LHCN-M2 (cell line): Measurements from ENCODE around the gene MTG2. TPM values are rescaled to one million over a fixed set of nuclear protein-coding genes. Genes with fewer than 3 reads are reported as not detected.
"Not testable (repeated sequence)": the region's sequence is repeated elsewhere in the genome, so short reads cannot be mapped to it uniquely, and the experiment has no call there.

Source experiments
- DNase-seq: peaks from one replicate; pipeline ENCODE4 v3.0.0-alpha.2; 2012; ENCODE audit warnings: low read depth
- total RNA-seq: library from RNA; depleted of rRNA; stranded (reverse); fragments of >200 nt; gene quantifications from 2 replicates; pipeline ENCODE4 v1.2.3, GENCODE V29; 2014

MTG2 gene
- total RNA-seq, 1 experiment from 2014 or later: 27.7 TPM

DNA sequence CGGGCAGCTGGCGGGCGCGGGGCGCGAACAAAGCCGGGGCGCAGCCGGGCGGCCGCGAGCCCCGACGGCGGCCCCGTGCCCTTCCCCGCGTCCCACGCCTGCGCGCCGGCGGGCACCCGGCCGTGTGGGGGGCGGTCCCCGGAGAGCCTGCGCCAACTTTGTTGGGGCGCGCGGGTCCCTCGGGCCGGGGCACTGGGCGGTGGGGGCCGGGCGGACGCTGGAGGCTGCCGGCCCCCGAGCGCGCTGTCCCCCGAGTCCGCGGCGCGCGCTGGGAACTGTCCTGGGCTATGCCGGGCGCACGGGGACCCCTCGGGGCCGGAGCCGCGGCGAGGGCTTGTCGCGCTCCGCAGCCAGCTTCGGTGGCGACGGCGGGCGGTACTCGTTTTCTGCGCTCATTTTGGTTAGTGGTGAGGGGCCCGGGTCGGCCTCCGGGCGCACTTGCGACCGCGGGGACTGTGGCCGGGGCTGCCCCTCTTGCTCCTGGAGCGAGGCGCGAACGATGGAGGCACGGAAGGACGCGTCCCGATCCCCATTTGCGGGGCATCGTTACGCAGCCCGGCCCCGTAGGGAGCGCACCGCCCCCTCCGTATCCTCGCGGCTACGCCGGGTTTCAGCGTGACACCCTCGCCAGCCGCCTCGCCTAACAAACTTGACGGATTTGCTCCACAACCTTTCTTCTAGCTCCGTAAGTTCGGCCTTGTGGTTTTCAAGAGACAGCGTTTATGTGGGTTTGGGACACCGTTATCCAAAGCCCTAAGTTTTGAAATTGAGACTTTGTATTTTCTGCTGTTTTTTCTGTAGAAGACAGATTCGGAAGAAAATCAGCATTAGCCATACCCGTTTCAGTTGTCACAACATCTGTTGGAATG lies 38.6 kb upstream of the MTG2 start:
- DNase-seq: peak; percentile 51

DNA sequence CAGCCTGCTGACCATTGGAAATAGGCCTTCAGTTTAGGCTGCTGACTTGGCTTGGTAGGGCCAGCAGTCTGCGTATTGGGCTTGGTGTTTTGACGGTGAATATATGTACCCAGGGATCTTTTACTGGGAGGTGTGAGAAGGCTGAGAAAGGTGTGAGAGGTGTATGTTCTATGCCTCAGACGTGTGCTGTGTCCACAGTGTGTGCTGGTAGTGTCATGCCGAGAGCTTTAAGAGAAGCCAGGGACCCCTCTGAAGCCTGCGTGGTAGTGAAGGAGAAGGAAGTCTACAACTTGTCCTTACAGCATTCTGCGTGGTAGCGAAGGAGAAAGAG lies 37.2 kb upstream of the MTG2 start:
- no peak for DNase-seq

DNA sequence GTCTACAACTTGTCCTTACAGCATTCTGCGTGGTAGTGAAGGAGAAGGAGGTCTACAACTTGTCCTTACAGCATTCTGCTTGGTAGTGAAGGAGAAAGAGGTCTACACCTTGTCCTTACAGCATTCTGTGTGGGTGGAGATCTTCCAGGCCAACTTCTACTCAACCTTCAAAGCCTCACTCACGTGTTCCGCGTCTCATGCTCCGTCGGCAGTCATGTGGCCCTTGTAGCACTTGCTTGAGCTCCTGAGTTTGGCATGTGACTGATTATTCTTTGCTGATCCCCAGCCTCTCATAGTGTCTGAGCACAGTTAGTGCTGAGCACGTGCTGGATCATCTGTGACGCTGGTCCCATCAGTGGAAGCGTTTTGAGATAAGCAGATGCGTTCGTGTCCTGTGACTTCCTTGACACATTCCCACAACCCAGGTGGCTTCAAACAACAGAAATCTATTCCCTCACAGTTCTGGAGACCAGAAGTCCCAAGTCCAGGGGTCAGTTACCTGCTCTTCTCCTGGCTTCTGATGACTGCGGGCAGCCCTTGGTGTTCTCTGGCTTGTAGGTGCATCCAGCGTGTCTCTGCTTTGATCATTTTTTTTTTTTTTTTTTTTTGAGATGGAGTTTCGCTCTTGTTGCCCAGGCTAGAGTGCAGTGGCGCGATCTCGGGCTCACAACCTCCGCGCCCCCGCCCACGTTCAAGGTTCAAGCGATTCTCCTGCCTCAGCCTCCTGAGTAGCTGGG lies 36.6 kb upstream of the MTG2 start:
- no peak for DNase-seq

DNA sequence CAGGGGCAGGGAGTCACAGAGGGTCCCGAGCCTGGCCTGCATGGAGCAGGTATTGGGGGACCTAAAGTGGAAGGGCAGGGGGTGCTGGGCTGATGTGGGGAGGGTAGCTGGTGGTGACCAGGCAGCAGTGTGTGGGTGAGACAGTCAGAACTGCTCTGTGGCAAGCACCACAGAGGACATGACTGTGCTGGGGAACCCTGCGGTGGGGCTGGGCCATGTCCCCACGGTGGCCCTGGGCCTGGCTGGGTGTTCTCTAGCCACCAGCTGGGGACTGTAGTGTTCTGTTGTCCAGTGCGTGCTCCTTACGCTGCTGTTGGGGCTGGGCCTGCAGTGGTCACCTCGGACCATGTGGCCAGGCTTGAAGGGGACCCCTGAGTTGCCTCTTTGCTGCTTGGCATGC lies 35.7 kb upstream of the MTG2 start:
- DNase-seq: no peak

DNA sequence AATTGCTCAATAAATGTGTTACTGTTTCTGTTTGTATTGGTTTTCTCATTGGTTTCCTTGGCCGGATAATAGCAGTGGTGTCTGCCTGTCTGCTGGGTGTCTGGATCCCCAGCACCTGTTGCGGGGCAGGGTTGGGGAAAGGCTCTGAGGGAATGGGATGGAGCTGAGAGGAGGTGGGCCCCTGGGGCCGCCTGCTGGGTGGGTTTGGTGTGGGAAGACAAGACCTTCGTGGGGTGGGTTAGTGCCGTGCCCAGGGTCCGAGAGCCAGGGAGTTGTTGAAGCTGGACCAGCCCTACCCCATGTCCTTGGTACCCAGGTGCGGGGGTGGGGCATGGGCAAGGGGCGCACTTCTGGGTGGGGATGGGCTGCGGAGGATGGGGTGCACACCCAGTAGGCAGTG lies 35.3 kb upstream of the MTG2 start:
- no peak for DNase-seq

DNA sequence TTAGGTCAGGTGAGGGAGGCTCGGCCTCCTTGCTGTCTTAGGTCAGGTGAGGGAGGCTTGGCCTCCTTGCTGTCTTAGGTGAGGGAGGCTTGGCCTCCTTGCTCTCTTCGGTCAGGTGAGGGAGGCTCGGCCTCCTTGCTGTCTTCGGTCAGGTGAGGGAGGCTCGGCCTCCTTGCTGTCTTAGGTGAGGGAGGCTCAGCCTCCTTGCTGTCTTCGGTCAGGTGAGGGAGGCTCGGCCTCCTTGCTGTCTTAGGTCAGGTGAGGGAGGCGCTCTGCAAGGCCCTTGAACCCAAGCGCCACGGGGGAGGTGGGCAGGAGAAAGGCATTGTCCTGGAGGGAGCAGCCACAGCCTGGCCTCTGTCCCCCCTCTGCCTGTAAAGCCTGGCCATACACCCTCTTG lies 34.4 kb upstream of the MTG2 start:
- not testable (repeated sequence) for DNase-seq

DNA sequence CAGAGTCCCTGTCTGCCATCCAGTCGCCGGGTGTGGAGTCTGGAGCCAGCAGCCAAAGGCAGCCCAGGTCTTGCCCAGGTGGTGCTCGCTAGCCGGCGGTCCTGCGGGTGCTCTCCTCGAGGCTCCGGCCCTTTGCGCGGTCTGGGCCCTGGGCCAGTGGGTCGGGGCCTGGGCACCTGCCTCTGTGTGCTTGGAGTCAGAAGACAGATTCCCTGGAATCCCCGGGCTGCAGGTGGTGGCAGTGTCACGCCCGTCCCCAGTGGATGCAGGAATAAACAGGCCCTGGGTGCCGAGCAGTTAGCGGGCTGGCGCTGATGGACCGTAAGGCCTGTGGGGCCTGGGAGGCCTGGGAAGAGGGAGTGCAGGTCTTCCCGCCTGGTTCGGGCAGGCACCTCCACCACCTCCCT lies 33.9 kb upstream of the MTG2 start:
- no peak for DNase-seq

DNA sequence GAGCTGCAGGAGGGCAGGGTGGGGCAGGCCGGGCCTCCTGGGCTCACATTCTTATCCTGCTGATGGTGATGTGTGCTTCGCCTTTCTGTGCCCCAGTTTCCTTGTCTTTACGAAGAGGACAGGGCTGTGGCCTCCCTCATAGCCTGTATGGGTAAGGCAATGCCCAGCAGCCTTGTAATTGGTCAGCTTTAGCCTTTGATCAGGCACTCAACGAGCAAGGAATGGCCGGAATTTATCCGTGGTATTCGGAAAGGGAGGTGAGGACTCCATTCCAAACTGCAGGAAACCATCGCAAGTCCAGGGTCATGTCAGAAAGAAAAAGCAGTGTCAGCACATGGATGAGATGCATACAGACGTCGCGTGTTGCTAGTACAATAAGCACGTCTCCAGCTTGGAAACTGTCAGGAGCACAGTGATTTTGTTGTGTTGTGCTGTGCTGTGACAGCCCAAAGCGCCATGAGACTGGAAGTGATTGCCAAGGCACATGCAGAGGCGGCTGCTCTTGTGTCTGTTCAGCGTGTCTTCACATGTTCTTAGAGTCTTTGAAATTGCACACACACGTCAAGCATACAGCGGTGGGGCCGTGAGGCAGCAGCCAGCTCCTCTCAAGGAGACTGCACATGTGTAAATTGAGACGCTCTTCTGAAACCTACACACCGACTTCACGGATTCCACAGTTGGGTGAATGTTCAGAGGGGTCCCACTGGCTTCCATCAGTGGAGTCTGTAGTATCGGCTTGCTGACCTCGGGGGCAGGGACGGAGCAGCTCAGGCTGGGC lies 33.1 kb upstream of the MTG2 start:
- no peak for DNase-seq

DNA sequence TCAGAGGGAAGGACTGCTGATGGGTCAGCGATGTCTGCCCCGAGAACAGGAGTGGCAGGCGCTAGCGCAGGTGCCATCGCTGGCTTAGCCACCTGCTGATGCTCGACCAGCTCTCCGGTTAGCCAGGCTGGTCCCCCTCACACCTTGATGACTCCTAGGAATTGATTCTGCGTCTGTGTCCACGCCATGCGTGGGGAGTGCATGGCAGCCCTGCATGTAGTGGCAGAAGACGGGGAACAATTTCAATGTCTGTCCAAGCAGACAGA lies 32.6 kb upstream of the MTG2 start:
- DNase-seq: no peak

DNA sequence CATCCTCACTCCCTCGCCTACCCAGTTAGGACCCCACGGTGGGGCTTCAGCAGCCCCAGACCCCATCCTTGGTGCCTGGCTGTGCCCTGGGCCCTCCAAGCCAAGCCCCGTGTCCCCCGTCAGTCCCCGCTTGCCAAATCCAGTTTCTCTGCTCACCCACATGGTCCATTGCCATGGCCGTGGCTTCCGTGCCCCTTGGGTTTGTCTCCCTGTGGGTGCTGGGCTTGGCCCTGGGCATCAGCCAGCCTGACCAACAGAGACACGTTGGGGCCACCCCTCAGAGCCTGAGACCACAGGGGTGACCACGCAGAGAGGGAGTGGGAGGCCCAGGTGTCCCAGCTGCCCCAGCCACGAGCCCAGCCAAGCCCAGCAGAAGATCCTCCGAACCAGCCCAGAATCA lies 31.6 kb upstream of the MTG2 start:
- no peak for DNase-seq

DNA sequence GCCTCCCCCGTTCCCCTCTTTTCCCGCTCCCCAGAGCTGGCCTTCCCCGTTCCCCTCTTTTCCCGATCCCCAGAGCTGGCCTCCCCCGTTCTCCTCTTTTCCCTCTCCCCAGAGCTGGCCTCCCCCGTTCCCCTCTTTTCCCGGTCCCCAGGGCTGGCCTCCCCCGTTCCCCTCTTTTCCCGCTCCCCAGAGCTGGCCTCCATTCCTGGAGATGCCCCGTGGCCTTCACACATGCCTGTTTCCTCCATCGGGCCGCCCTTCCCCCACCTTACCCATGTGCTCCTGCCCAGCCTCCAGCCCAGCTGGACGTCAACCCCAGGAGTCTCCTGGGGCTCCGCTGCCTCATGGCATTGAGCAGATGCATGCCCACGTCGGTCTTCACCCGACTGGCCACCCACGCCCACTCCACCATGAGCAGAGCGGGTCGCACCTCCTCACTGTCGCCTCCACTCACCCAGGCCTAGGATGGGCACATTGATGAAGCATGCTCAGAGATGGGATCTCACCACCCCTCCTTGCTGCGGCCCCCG lies 30.9 kb upstream of the MTG2 start:
- no peak for DNase-seq

DNA sequence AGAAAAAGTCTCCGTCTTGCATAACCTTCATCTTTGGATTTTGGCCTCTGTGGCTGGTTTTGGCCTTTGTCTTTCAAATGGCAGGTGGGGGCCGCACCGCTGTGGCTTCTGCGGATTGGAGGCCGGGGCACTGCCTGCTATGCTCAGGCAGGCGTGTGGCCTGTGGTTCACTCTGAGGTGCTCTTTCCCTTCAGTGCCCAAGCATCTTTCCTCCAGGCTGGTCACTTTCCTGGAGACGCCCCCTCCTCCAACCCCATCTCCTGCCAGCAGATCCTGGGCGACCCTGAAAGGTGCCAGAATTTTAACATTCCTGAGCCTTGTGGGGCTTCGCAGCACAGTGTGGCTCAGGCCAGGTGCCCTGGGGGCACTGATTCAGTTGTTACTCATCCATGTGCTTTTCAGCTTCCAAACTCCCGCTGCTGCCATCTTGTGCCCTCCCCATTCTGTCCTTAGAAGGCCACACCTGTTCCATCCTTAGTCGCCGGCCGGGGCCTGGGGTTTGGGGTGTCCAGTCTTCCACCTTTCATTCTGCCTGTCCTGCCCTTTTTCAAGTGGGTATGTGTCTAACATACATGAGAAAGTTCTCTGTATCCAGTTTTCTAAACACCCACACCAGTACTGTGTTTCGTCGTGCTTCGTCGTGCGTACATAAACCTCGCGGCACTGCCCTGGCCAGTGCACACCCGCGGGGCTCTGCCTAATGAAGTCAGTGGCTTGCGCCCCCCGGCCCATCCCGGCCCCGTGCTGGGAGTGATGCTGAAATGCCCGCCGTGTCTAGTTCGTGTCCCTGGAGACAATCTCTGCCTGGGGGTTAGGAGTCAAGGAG lies 27.2 kb upstream of the MTG2 start:
- DNase-seq: no peak

DNA sequence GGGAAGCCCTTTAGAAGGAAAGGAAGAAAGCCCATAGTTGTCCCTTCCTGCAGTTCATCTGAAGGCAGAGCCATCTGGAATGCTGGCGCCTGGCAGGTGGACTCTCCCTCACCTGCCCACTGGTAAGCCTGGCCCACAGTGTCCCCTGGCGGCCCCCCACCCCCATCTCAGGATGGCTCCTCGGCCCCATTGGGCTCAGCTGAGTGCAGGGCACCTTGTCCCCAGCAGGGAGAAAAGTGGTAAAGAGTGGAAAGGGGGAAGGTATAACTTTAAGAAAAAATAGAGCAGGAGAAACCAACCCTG lies 26.6 kb upstream of the MTG2 start:
- no peak for DNase-seq

DNA sequence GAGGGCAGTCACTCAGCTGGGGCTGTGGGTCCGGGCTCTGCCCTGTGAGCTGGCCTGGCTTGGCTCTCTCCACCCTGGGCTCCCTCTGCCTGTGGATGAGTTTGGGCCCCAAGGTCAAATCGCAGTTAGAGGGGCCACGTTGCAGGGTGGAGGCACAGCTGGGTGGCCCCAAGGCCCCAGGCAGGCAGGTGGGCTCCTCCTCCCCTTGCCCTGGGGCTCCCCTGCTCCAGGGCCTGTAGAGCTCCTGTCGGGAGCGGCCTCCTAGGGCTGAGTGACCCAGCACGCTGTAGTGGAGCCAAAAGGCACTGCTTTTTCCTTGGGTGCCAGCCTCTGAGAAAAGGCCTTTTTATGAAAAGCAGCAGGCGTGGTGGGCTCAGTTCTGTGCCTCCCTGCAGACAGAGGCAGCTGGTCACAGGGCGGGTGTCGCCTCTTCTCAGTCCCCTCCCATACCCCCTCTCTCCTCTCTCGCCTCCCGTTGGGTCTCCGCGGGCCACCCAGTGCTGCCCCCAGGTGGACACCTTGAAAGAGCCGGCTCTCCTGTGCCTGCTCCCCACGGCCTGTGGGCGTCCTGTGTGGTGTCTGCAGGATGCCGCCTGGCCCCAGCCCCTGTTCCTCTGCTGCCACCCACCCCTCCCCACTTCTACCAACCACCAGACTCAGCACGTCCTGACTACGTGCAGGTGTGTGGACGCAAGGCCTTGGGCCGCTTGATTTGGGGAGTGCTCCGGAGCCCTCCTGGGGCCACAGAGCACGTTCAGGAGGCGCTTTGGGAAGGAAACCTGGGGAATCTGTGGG lies 26.0 kb upstream of the MTG2 start:
- peak; percentile 39 for DNase-seq

DNA sequence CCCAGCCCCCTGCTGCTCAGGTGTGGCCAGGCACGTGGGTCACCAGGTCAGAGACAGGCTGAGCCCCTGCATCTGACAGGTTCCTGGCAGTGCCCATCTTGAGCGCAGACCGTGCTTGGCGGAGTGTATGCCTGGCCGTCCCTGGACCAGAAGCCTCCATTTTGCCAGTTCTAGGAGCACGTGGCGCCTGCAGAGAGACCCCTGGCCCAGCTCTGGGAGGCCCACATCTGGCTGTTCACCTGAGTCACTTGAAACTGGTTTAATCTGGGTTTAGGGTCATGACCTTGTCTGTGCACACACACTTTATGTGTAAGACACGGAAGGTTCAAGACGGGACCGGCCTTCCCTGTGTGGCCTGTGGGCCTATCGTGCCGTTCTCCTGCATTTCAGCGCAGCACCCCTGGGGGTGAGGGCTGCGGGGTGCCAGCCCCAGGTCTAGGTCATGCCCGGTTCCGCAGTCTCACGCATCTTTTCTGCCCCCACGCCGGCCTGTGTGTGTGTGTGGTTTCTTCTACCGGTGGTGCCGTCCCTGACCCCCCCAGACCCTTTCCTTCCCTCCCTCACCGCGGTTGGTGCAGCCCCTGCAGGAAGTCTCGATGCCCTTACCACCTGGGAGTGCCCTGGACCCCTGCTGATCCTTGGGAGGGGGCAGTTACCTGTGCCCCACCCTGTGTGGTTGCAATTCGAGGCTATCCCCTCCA lies 25.3 kb upstream of the MTG2 start:
- DNase-seq: no peak

DNA sequence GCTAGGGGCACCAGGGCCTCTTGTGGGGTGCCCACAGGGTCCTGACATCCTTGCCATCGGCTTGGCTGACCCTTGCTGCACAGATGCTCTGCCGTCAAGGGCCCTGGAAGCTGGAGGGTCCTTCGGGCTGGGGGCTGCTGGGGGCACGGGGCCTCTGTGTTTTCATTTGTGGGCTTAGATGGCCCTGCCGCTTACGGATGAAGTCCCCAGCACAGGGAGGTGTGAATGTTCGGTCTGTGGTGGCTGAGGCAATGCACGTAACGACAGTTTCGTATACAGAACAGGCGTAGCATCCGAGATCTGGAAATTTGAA lies 24.8 kb upstream of the MTG2 start:
- DNase-seq: no peak

DNA sequence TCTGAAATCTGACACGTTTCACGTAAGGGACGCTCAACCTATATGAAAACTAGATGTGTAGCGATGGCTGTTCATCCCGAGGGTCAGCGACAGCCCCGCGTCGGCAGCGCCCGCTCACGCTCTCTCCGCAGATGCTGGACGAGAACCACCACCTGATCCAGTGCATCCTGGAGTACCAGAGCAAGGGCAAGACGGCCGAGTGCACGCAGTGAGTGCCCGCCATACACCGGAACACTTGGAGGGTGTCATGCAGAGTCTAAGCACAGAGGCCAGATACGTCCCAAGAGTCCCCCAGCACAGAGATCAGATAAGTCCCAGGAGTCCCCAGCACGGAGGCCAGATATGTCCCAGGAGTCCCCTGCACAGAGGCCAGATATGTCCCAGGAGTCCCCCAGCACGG lies 24.3 kb upstream of the MTG2 start:
- no peak for DNase-seq

DNA sequence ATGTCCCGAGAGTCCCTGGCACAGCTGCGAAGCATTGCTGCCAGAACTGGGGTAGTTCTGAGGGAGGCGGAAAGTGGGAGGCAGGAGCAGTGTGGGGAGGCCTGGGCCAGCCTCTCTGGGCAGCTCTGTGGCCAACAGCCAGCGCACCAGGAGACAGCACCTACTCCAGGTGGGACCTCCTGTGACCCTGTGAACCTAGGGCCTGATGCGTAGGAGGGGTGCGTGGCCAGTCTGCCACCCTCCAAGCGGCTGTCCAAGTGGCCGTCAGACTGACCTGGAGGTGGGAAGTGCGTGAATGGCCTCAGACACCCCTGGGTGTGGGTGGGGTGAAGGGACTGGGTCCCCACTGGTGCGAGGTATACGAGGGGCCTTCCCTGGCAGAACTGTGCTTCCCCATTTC lies 23.8 kb upstream of the MTG2 start:
- DNase-seq: no peak

DNA sequence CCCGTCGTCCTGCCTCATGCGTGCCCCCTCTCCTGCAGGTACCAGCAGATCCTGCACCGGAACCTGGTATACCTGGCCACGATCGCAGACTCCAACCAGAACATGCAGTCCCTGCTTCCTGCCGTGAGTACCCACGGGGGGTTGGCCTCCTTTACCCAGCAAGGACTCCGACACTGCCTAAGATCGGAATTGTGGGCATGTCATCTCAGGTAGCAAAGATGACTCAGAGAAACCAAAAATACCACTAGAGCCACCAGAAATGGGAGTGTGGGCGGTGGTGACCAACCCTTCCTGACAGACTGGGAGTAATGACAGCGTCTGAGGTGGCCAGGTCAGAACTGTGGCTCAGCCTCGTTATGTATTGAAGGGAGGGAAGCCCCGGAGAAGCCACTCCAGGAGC lies 23.0 kb upstream of the MTG2 start:
- peak; percentile 32 for DNase-seq

DNA sequence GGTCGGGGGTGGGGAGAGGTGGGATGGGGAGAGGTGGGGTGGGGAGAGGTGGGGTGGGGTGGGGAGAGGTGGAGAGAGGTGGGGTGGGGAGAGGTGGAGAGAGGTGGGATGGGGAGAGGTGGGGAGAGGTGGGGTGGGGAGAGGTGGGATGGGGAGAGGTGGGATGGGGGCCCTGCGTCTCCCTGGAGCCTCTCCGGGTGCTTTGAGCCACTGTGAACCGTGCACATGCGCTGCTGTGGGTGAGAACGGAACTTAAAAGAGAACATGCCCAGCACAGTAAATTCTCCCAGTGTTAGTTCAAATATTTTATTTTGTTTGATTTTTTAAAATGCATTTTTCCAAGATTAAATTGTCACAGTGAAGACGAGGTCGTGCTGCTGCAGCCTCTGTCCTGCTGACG lies 22.6 kb upstream of the MTG2 start:
- DNase-seq: no peak

DNA sequence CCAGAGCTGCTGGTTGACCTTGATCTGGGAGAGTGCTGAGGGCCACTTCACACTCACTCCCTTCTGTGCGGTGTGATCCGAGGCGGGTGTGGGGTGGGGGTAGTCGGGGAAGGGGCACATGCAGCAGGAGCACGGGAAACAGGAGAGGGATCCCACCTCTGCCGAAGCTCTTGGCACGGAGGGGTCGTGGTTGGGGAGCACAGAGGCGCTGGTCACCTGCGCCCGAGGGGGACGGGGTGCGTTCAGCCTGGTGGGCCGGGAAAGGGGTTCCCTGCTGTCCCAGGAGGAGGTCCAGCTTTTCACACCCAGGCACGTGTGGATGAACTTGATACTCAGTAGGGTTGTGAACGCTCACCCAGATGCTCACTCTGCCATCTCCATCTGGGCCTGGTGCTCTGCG lies 22.0 kb upstream of the MTG2 start:
- DNase-seq: no peak
